Measurements from ENCODE around the gene DDX31. TPM values are rescaled to one million over a fixed set of nuclear protein-coding genes. Genes with fewer than 3 reads are reported as not detected.

The DDX31 gene
- total and polyA plus RNA-seq, 2 donors = 6.7 to 11.9 TPM

GRCh38 chr9:132697230-132697629 lies 27.4 kb upstream of the DDX31 start:
- Histone ChIP-seq H3K4me3 (ENCODE audit: low read depth, low read length) (no peak overlapping the region), H3K4me1 (ENCODE audit: insufficient read depth) (no peaks in the 10 kb centered on the region), H3K27ac (ENCODE audit: low read depth) (no peak overlapping the region), H3K36me3 (ENCODE audit: insufficient read depth) (no peaks in the 10 kb centered on the region)
- no peak for DNase-seq (ENCODE audit: extremely low spot score)

GRCh38 chr9:132694144-132694543 lies 24.4 kb upstream of the DDX31 start:
- H3K4me3 ChIP-seq (ENCODE audit: low read depth, low read length) = no peak overlapping the region
- no peak for DNase-seq (ENCODE audit: extremely low spot score)
- H3K4me1 ChIP-seq (ENCODE audit: insufficient read depth) = no peaks in the 10 kb centered on the region
- no peak overlapping the region for H3K27ac ChIP-seq (ENCODE audit: low read depth)
- H3K36me3 ChIP-seq (ENCODE audit: insufficient read depth) = peaks cover 2% of the 10 kb centered on the region
- 39% methylated on average over 2 of the region's 2 CpGs for WGBS

GRCh38 chr9:132690696-132691095 lies 20.9 kb upstream of the DDX31 start:
- no peak for DNase-seq (ENCODE audit: extremely low spot score)
- Histone ChIP-seq H3K36me3 (ENCODE audit: insufficient read depth) (peaks cover 5% of the 10 kb centered on the region), H3K27ac (ENCODE audit: low read depth) (no peak overlapping the region), H3K4me3 (ENCODE audit: low read depth, low read length) (no peak overlapping the region), H3K4me1 (ENCODE audit: insufficient read depth) (no peaks in the 10 kb centered on the region)
- WGBS = 77% methylated on average over 1 of the region's 1 CpG

GRCh38 chr9:132683873-132684272 lies 14.1 kb upstream of the DDX31 start:
- no peak for DNase-seq (ENCODE audit: extremely low spot score)
- Histone ChIP-seq H3K36me3 (ENCODE audit: insufficient read depth) (peaks cover 4% of the 10 kb centered on the region), H3K27ac (ENCODE audit: low read depth) (no peak overlapping the region), H3K4me3 (ENCODE audit: low read depth, low read length) (no peak overlapping the region), H3K4me1 (ENCODE audit: insufficient read depth) (no peaks in the 10 kb centered on the region)
- 92% methylated on average over 1 of the region's 1 CpG for WGBS

- H3K36me3 ChIP-seq (ENCODE audit: insufficient read depth) = peaks cover 3% of the 10 kb centered on the region
- no peaks in the 10 kb centered on the region for H3K4me1 ChIP-seq (ENCODE audit: insufficient read depth)
- H3K4me3 ChIP-seq (ENCODE audit: low read depth, low read length) = no peak overlapping the region
- WGBS = 91% methylated on average over 5 of the region's 5 CpGs
- DNase-seq (ENCODE audit: extremely low spot score) = no peak
- no peak overlapping the region for H3K27ac ChIP-seq (ENCODE audit: low read depth)
Observed at GRCh38 chr9:132681561-132681960, 11.8 kb upstream of the DDX31 start.

- Histone ChIP-seq H3K27ac (ENCODE audit: low read depth) (no peak overlapping the region), H3K4me3 (ENCODE audit: low read depth, low read length) (no peak overlapping the region), H3K4me1 (ENCODE audit: insufficient read depth) (no peaks in the 10 kb centered on the region), H3K36me3 (ENCODE audit: insufficient read depth) (peaks cover 3% of the 10 kb centered on the region)
- 76% methylated on average over 3 of the region's 3 CpGs for WGBS
- DNase-seq (ENCODE audit: extremely low spot score) = no peak
Observed at GRCh38 chr9:132679946-132680625, 10.3 kb upstream of the DDX31 start.

GRCh38 chr9:132677976-132678375 lies 8.2 kb upstream of the DDX31 start:
- WGBS = 94% methylated on average over 8 of the region's 8 CpGs
- H3K4me3 ChIP-seq (ENCODE audit: low read depth, low read length) = no peak overlapping the region
- no peak for DNase-seq (ENCODE audit: extremely low spot score)

GRCh38 chr9:132674485-132674884 lies 4.7 kb upstream of the DDX31 start:
- peaks cover 5% of the 10 kb centered on the region for H3K4me1 ChIP-seq (ENCODE audit: insufficient read depth)
- DNase-seq (ENCODE audit: extremely low spot score) = no peak
- 84% methylated on average over 4 of the region's 4 CpGs for WGBS

More at GRCh38 chr9:132677976-132678375, 8.2 kb upstream of the DDX31 start:
- Histone ChIP-seq H3K4me1 (ENCODE audit: insufficient read depth) (no peaks in the 10 kb centered on the region), H3K27ac (ENCODE audit: low read depth) (no peak overlapping the region), H3K36me3 (ENCODE audit: insufficient read depth) (no peaks in the 10 kb centered on the region)

GRCh38 chr9:132673355-132673754 lies 3.6 kb upstream of the DDX31 start:
- H3K4me3 ChIP-seq (ENCODE audit: low read depth, low read length) = no peak overlapping the region
- H3K4me1 ChIP-seq (ENCODE audit: insufficient read depth) = peaks cover 5% of the 10 kb centered on the region
- no peak for DNase-seq (ENCODE audit: extremely low spot score)
- 25% methylated on average over 6 of the region's 6 CpGs for WGBS
- H3K36me3 ChIP-seq (ENCODE audit: insufficient read depth) = no peaks in the 10 kb centered on the region
- no peak overlapping the region for H3K27ac ChIP-seq (ENCODE audit: low read depth)

More at GRCh38 chr9:132674485-132674884, 4.7 kb upstream of the DDX31 start:
- no peak overlapping the region for H3K27ac ChIP-seq (ENCODE audit: low read depth)
- H3K4me3 ChIP-seq (ENCODE audit: low read depth, low read length) = no peak overlapping the region
- H3K36me3 ChIP-seq (ENCODE audit: insufficient read depth) = no peaks in the 10 kb centered on the region

GRCh38 chr9:132672413-132672690 lies 2.6 kb upstream of the DDX31 start:
- Histone ChIP-seq H3K4me1 (ENCODE audit: insufficient read depth) (peaks cover 5% of the 10 kb centered on the region), H3K36me3 (ENCODE audit: insufficient read depth) (no peaks in the 10 kb centered on the region), H3K27ac (ENCODE audit: low read depth) (no peak overlapping the region), H3K4me3 (ENCODE audit: low read depth, low read length) (no peak overlapping the region)
- 37% methylated on average over 5 of the region's 5 CpGs for WGBS
- no peak for DNase-seq (ENCODE audit: extremely low spot score)

- no peak for DNase-seq (ENCODE audit: extremely low spot score)
- H3K4me3 ChIP-seq (ENCODE audit: low read depth, low read length) = no peak overlapping the region
- no peak overlapping the region for H3K27ac ChIP-seq (ENCODE audit: low read depth)
- WGBS = 83% methylated on average over 6 of the region's 6 CpGs
- no peaks in the 10 kb centered on the region for H3K36me3 ChIP-seq (ENCODE audit: insufficient read depth)
- peaks cover 5% of the 10 kb centered on the region for H3K4me1 ChIP-seq (ENCODE audit: insufficient read depth)
Observed at GRCh38 chr9:132671620-132672412, 2.0 kb upstream of the DDX31 start.

GRCh38 chr9:132670457-132671391 lies 941 bp upstream of the DDX31 start, which contains the start of gene GTF3C4:
GTF3C4 (plus strand) TSS chr9:132670464; CDS start chr9:132670599, 135 bp downstream.
- WGBS = under 1% methylated on average over 81 of the region's 82 CpGs
- H3K36me3 ChIP-seq (ENCODE audit: insufficient read depth) = no peaks in the 10 kb centered on the region
- peak within 1 kb of the TSS; percentile 95 for H3K4me3 ChIP-seq (ENCODE audit: low read depth, low read length)
- H3K27ac ChIP-seq (ENCODE audit: low read depth) = peak within 1 kb of the TSS; percentile 87
- no peak for DNase-seq (ENCODE audit: extremely low spot score)
- peaks cover 5% of the 10 kb centered on the region for H3K4me1 ChIP-seq (ENCODE audit: insufficient read depth)

GRCh38 chr9:132669319-132669697 lies 475 bp downstream of the DDX31 start:
- Histone ChIP-seq H3K4me1 (ENCODE audit: insufficient read depth) (peaks cover 5% of the 10 kb centered on the region), H3K36me3 (ENCODE audit: insufficient read depth) (no peaks in the 10 kb centered on the region), H3K4me3 (ENCODE audit: low read depth, low read length) (peak overlapping the region; percentile 95), H3K27ac (ENCODE audit: low read depth) (no peak overlapping the region)
- 1% methylated on average over 13 of the region's 13 CpGs for WGBS
- peak; percentile 7 for DNase-seq (ENCODE audit: extremely low spot score)
